Measurements from ENCODE around the gene S100A9. TPM values are rescaled to one million over a fixed set of nuclear protein-coding genes. Genes with fewer than 3 reads are reported as not detected.

S100A9 gene
- total RNA-seq, 1 experiment from 2014 or later, result 0.33 TPM

DNA sequence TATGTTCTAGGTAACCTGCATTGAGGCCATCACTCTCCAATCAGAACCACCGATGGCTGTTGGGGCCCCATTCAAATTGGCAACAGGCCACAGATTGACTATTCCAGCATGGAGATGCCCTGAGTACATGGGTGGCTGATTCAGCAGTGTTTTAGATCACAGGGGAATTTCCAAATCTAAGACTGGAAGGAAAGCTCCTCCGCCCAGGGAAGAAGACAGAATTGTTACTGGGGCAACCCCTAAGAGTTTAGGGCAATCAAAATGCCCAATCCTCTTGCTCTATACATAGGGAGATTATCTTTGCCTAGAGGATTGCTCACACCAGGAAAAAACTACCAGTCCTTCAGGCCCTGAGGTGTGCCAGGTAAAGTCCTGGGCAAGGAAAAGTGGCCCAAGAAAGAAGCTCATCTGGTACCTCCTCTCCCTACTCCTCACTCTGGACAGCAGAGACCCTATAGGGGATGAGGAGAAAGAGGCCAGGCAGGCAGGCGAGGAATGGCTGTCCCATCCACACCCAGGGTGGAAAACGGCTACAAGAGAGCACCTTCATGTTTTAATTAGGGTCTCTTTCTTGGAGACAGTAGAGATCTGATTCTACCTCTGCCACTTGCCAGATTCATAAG lies 27.4 kb downstream of the S100A9 start (continued):
- TF ChIP-seq PRRX2 (CRISPR knock-in tag; IDR thresholded peaks at IDR 0.05) (no peak), NR1H2 (CRISPR knock-in tag; IDR thresholded peaks at IDR 0.05) (no peak)

DNA sequence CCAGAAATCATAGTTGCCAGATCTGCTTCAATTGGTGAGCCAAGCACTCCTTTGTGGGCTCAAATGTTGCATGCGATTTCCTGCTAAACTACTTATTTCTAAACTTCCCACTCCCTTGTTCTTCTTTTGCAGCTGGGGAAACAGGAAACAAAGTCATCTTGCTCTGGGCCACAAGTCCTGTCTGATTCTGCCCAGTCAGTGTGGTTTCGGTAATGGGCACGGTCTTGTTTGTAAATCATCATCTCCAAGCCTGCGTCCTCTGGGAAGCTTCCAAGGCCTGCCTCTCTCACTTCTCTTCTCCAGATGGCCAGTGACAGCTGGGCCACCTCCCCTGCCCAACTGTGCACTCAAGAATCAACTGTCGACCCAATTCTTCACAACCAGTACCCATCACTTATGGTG lies 28.8 kb downstream of the S100A9 start:
- no peaks in the 10 kb centered on the region for H3K36me3 Mint-ChIP-seq
- no peak for ATAC-seq

GRCh38 chr1:153387001-153387400 lies 29.3 kb downstream of the S100A9 start:
- no peak for ATAC-seq
- H3K36me3 Mint-ChIP-seq, result no peaks in the 10 kb centered on the region
- H3K4me1 Mint-ChIP-seq, result no peaks in the 10 kb centered on the region
- peaks cover 5% of the 10 kb centered on the region for H3K9me3 Mint-ChIP-seq
- POLR2A ChIA-PET, result interaction anchor here (0.5 kb wide), 1 partner anchor 37 kb away, joined by 4 read pairs; no protein-coding TSS in a partner anchor
- no peak for TF ChIP-seq CREM (CRISPR knock-in tag; IDR thresholded peaks at IDR 0.05)
- TF ChIP-seq ELF4 (CRISPR knock-in tag; IDR thresholded peaks at IDR 0.05; ENCODE audit: low read depth), result no peak
- TF ChIP-seq SMAD3 (CRISPR knock-in tag; IDR thresholded peaks at IDR 0.05; ENCODE audit: borderline replicate concordance), result no peak
- H3K27me3 Mint-ChIP-seq (ENCODE audit: low read depth), result peaks cover 7% of the 10 kb centered on the region; the same call in 1 of the 2 replicates
- CTCF ChIA-PET, result interaction anchor here (1.1 kb wide), 1 partner anchor 13 kb away, joined by 3 read pairs; no protein-coding TSS in a partner anchor
- no peak overlapping the region for H3K4me3 Mint-ChIP-seq
- DNase-seq (ENCODE audit: low spot score), result no peak
- no peak overlapping the region for H3K27ac Mint-ChIP-seq

More for the DNA sequence above, 28.8 kb downstream of the S100A9 start:
- Mint-ChIP-seq H3K27ac (no peak overlapping the region), H3K4me3 (no peak overlapping the region), H3K27me3 (ENCODE audit: low read depth) (peaks cover 10% of the 10 kb centered on the region; the same call in 1 of the 2 replicates), H3K9me3 (peaks cover 10% of the 10 kb centered on the region), H3K4me1 (no peaks in the 10 kb centered on the region)
- CTCF ChIA-PET, result no interaction called here
- POLR2A ChIA-PET, result interaction anchor here (0.5 kb wide), 1 partner anchor 38 kb away, joined by 4 read pairs; no protein-coding TSS in a partner anchor
- TF ChIP-seq, protein P1, sequence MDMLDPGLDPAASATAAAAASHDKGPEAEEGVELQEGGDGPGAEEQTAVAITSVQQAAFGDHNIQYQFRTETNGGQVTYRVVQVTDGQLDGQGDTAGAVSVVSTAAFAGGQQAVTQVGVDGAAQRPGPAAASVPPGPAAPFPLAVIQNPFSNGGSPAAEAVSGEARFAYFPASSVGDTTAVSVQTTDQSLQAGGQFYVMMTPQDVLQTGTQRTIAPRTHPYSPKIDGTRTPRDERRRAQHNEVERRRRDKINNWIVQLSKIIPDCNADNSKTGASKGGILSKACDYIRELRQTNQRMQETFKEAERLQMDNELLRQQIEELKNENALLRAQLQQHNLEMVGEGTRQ (CRISPR knock-in tag; IDR thresholded peaks at IDR 0.05), result no peak
- TF ChIP-seq ZNF219 (CRISPR knock-in tag; IDR thresholded peaks at IDR 0.05; ENCODE audit: borderline replicate concordance), result no peak
- TF ChIP-seq CREB1 (CRISPR knock-in tag; IDR thresholded peaks at IDR 0.05), result no peak
- no peak for TF ChIP-seq TEAD4 (CRISPR knock-in tag; IDR thresholded peaks at IDR 0.05)
- DNase-seq (ENCODE audit: low spot score), result no peak

DNA sequence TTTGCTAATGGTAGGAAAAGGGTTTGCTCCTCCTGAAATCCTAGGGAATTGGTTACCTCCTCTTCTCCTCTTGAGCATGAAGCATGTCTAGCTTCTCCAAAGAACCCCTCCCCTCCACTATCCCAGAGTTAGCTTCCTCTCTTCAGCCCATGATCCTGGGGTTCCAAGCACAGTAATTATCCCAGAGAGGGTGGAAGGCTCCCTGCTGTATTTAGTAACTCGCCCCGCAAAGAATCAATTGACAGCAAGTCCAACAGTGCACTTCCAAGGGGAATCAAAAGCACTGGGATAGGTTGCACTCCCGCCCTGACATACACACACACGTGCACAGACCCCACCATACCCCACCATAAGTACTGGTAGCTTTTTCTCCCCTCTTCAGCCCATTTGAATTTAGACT lies 30.1 kb downstream of the S100A9 start:
- DNase-seq (ENCODE audit: low spot score) (no peak), ATAC-seq (no peak)
- Mint-ChIP-seq H3K4me3 (no peak overlapping the region), H3K36me3 (no peaks in the 10 kb centered on the region), H3K4me1 (no peaks in the 10 kb centered on the region), H3K9me3 (no peaks in the 10 kb centered on the region), H3K27ac (no peak overlapping the region), H3K27me3 (ENCODE audit: low read depth) (peaks cover 4% of the 10 kb centered on the region; the same call in 1 of the 2 replicates)
- POLR2A ChIA-PET, result no interaction called here
- CTCF ChIA-PET, result interaction anchor here (1.1 kb wide), 2 partner anchors 12 to 107 kb away, joined by 3 to 4 read pairs; no protein-coding TSS in a partner anchor
- no peak for TF ChIP-seq FOXJ3 (CRISPR knock-in tag; IDR thresholded peaks at IDR 0.05; ENCODE audit: borderline replicate concordance)
- no peak for TF ChIP-seq FOXP1 (CRISPR knock-in tag; IDR thresholded peaks at IDR 0.05; ENCODE audit: borderline replicate concordance)
- no peak for TF ChIP-seq NFATC4 (CRISPR knock-in tag; IDR thresholded peaks at IDR 0.05)
- no peak for TF ChIP-seq CTCF (IDR thresholded peaks at IDR 0.05)
- TF ChIP-seq PREB (CRISPR knock-in tag; IDR thresholded peaks at IDR 0.05; ENCODE audit: borderline replicate concordance), result no peak
- TF ChIP-seq, protein P2, sequence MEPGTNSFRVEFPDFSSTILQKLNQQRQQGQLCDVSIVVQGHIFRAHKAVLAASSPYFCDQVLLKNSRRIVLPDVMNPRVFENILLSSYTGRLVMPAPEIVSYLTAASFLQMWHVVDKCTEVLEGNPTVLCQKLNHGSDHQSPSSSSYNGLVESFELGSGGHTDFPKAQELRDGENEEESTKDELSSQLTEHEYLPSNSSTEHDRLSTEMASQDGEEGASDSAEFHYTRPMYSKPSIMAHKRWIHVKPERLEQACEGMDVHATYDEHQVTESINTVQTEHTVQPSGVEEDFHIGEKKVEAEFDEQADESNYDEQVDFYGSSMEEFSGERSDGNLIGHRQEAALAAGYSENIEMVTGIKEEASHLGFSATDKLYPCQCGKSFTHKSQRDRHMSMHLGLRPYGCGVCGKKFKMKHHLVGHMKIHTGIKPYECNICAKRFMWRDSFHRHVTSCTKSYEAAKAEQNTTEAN (CRISPR knock-in tag; IDR thresholded peaks at IDR 0.05), result no peak
- no peak for TF ChIP-seq ZBTB21 (CRISPR knock-in tag; IDR thresholded peaks at IDR 0.05; ENCODE audit: borderline replicate concordance)
- TF ChIP-seq, protein P3, sequence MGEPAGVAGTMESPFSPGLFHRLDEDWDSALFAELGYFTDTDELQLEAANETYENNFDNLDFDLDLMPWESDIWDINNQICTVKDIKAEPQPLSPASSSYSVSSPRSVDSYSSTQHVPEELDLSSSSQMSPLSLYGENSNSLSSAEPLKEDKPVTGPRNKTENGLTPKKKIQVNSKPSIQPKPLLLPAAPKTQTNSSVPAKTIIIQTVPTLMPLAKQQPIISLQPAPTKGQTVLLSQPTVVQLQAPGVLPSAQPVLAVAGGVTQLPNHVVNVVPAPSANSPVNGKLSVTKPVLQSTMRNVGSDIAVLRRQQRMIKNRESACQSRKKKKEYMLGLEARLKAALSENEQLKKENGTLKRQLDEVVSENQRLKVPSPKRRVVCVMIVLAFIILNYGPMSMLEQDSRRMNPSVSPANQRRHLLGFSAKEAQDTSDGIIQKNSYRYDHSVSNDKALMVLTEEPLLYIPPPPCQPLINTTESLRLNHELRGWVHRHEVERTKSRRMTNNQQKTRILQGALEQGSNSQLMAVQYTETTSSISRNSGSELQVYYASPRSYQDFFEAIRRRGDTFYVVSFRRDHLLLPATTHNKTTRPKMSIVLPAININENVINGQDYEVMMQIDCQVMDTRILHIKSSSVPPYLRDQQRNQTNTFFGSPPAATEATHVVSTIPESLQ (CRISPR knock-in tag; IDR thresholded peaks at IDR 0.05), result no peak
- TF ChIP-seq, protein P4, sequence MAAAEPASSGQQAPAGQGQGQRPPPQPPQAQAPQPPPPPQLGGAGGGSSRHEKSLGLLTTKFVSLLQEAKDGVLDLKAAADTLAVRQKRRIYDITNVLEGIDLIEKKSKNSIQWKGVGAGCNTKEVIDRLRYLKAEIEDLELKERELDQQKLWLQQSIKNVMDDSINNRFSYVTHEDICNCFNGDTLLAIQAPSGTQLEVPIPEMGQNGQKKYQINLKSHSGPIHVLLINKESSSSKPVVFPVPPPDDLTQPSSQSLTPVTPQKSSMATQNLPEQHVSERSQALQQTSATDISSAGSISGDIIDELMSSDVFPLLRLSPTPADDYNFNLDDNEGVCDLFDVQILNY (CRISPR knock-in tag; IDR thresholded peaks at IDR 0.05), result no peak
- TF ChIP-seq NFE2L1 (CRISPR knock-in tag; IDR thresholded peaks at IDR 0.05), result no peak
